Right lobe of liver (tissue), 6 donors: ENCODE results near the gene RAB14. TPM values are rescaled to one million over a fixed set of nuclear protein-coding genes. Genes with fewer than 3 reads are reported as not detected.

ENCODE experiments used
- ATAC-seq, 4 donors: fragments of 200-7000 bp; cut with Tn5 transposase; one replicate each; pipeline ENCODE4 v1.9.1; 2020; ENCODE audit warnings: mild to moderate bottlenecking in 4 of 4, moderate library complexity in 4 of 4
- DNase-seq, 3 donors: peaks; one replicate each; pipeline ENCODE4 v3.0.0-alpha.2; 2020
- H3K27ac ChIP-seq, 3 donors: fragments of 200-600 bp; one replicate each; pipeline ENCODE4 v1.8.0; 2022
- H3K27me3 ChIP-seq, 2 donors: fragments of 200-600 bp; one replicate each; pipeline ENCODE4 v1.8.0; 2022
- H3K36me3 ChIP-seq, 4 donors: fragments of 200-600 bp; sonication (generic) in 1 of 4; one replicate each; pipeline versions ENCODE4 v1.5.1 to v1.8.0; 2017 to 2022; ENCODE audit warnings: control low read depth in 1 of 4
- H3K4me1 ChIP-seq, 4 donors: fragments of 200-600 bp; sonication (generic) in 1 of 4; one replicate each; pipeline versions ENCODE4 v1.5.1 to v1.8.0; 2017 to 2022; ENCODE audit warnings: control low read depth in 1 of 4
- H3K4me3 ChIP-seq, 3 donors: fragments of 200-600 bp; one replicate each; pipeline ENCODE4 v1.8.0; 2022
- H3K9me3 ChIP-seq, 4 donors: fragments of 200-600 bp; sonication (generic) in 1 of 4; one replicate each; pipeline versions ENCODE4 v1.5.1 to v1.8.0; 2017 to 2022; ENCODE audit warnings: control low read depth in 1 of 4
- POLR2A ChIP-seq: fragments of 450-650 bp; IDR thresholded peaks from one replicate; pipeline ENCODE4 v1.6.1; 2017; ENCODE audit warnings: antibody characterized with exemption, mild to moderate bottlenecking
- WGBS: methylation state at CpG from one replicate; pipeline ENCODE4 v1.1.6; 2018; ENCODE audit warnings: low coverage, low lambda C conversion rate; ENCODE audit not compliant: insufficient coverage; ENCODE audit errors: missing lambda C conversion rate; 5-methylcytosine and 5-hydroxymethylcytosine counted together
- intact Hi-C, 2 donors: fragments of 100-400 bp; cut with DNase I; formaldehyde crosslinking; loops; one replicate each; pipeline versions ENCODE4 v1.11.2 to v1.14.1; 2022
- total RNA-seq, 6 experiments: library from RNA; depleted of rRNA in 2 of 6; stranded (reverse); fragments of >200 nt in 2 of 6; fragmentation: NEBNext Ultra II Directional in 3 of 6; extraction: Animal tissue kit (Norgen Biotek cat#: 25700) in 3 of 6; gene quantifications; one replicate each; pipeline versions ENCODE4 v1.1.0 to v1.2.4, GENCODE V29; 2016 to 2023
- TF ChIP-seq, protein P1 (sequence below), 4 donors: fragments of 200-600 bp in 3 of 4; fragments of 450-650 bp in 1 of 4; IDR thresholded peaks; one replicate each; pipeline versions ENCODE4 v1.5.1 to v1.8.0; 2016 to 2022; ENCODE audit warnings: antibody characterized with exemption in 4 of 4, mild to moderate bottlenecking in 2 of 4
- donor health status: DM: no; HTN: yes; CAD: no.
- donor health status: DM: no; HTN: no; CAD: no.
- donor health status: DM: no; HTN: no; CAD: no.
- donor health status: DM: no; HTN: yes; CAD: no.
- donor health status: DM: no; HTN: yes; CAD: no.

The RAB14 gene
- total RNA-seq, 6 experiments from 2014 or later = 29.0 to 65.1 (median 53.5) TPM

DNA sequence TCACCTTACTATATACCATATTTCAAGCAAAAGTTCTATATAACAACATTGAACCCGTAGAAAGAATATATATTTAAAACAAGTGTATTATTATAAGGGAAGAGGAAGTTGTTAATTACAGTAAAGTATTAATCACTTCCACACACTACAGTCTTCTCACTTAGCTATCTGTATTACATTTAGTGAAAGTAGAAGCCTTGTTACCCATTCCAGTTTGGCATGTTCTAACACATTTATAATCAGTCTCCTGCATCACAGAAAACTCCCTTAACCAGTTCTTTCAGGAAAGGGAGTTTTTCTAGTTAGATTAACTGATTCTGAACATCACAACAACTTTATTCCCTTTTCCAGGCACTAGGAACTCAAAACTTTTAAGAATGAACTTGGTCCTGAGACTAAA, 6.9 kb downstream of the RAB14 start:
- TF ChIP-seq, protein P1, sequence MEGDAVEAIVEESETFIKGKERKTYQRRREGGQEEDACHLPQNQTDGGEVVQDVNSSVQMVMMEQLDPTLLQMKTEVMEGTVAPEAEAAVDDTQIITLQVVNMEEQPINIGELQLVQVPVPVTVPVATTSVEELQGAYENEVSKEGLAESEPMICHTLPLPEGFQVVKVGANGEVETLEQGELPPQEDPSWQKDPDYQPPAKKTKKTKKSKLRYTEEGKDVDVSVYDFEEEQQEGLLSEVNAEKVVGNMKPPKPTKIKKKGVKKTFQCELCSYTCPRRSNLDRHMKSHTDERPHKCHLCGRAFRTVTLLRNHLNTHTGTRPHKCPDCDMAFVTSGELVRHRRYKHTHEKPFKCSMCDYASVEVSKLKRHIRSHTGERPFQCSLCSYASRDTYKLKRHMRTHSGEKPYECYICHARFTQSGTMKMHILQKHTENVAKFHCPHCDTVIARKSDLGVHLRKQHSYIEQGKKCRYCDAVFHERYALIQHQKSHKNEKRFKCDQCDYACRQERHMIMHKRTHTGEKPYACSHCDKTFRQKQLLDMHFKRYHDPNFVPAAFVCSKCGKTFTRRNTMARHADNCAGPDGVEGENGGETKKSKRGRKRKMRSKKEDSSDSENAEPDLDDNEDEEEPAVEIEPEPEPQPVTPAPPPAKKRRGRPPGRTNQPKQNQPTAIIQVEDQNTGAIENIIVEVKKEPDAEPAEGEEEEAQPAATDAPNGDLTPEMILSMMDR (IDR thresholded peaks at IDR 0.05) = no peak
- TF ChIP-seq POLR2A = no peak
- no peak overlapping the region for H3K27ac ChIP-seq
- H3K4me3 ChIP-seq = no peak overlapping the region
- DNase-seq (no peak), ATAC-seq (peak in 3 of 4 donors; percentile 16 to 26 (median 18))
- no peaks in the 10 kb centered on the region for H3K27me3 ChIP-seq
- H3K36me3 ChIP-seq = no peaks in the 10 kb centered on the region
- 20% methylated on average over 1 of the region's 1 CpG for WGBS
- intact Hi-C loops = no loop called here
- no peaks in the 10 kb centered on the region for H3K9me3 ChIP-seq
- peaks cover 0 to 87% (median 15%) of the 10 kb centered on the region in 4 donors for H3K4me1 ChIP-seq

GRCh38 chr9:121192959-121193640, 8.6 kb downstream of the RAB14 start:
- Histone ChIP-seq H3K36me3 (peaks cover 0 to 3% (median 0%) of the 10 kb centered on the region in 4 donors), H3K4me3 (no peak overlapping the region), H3K4me1 (peaks cover 0 to 80% (median 16%) of the 10 kb centered on the region in 4 donors), H3K27ac (no peak overlapping the region), H3K27me3 (no peaks in the 10 kb centered on the region), H3K9me3 (no peaks in the 10 kb centered on the region)
- TF ChIP-seq, protein P1 (IDR thresholded peaks at IDR 0.05) = no peak
- no peak for TF ChIP-seq POLR2A
- intact Hi-C loops = no loop called here
- no peak for DNase-seq
- ATAC-seq = no peak
- WGBS = 0% methylated on average over 1 of the region's 1 CpG

- no peak overlapping the region for H3K27ac ChIP-seq
- intact Hi-C loops = no loop called here
- no peak overlapping the region for H3K4me3 ChIP-seq
- WGBS = 6% methylated on average over 1 of the region's 1 CpG
- DNase-seq (no peak), ATAC-seq (no peak)
- peaks cover 0 to 3% (median 0%) of the 10 kb centered on the region in 4 donors for H3K36me3 ChIP-seq
- TF ChIP-seq, protein P1 (IDR thresholded peaks at IDR 0.05) = no peak
- TF ChIP-seq POLR2A = no peak
- no peaks in the 10 kb centered on the region for H3K9me3 ChIP-seq
- no peaks in the 10 kb centered on the region for H3K27me3 ChIP-seq
- H3K4me1 ChIP-seq = peaks cover 0 to 82% (median 17%) of the 10 kb centered on the region in 4 donors
Measured at GRCh38 chr9:121192518-121192917, 9.2 kb downstream of the RAB14 start.

GRCh38 chr9:121191235-121191634, 10.4 kb downstream of the RAB14 start:
- no peak overlapping the region for H3K27ac ChIP-seq
- H3K36me3 ChIP-seq = peaks cover 0 to 3% (median 0%) of the 10 kb centered on the region in 4 donors
- ATAC-seq (no peak), DNase-seq (no peak)
- no peaks in the 10 kb centered on the region for H3K9me3 ChIP-seq
- peaks cover 0 to 82% (median 17%) of the 10 kb centered on the region in 4 donors for H3K4me1 ChIP-seq
- H3K27me3 ChIP-seq = no peaks in the 10 kb centered on the region
- WGBS = 82% methylated on average over 2 of the region's 2 CpGs
- TF ChIP-seq POLR2A = no peak
- TF ChIP-seq, protein P1 (IDR thresholded peaks at IDR 0.05) = no peak
- intact Hi-C loops = no loop called here
- no peak overlapping the region for H3K4me3 ChIP-seq
